Activated CD8-positive, alpha-beta memory T cell treated with anti-CD3 and anti-CD28 coated beads for 36 hours (primary cell): ENCODE results near the gene SCNN1G. TPM values are rescaled to one million over a fixed set of nuclear protein-coding genes. Genes with fewer than 3 reads are reported as not detected.

Experiments used
- CTCF ChIA-PET: fragments of 350-600 bp; sonication (Branson Sonifier 250); formaldehyde crosslinking; loops from one replicate; lab custom pipeline; 2021; ENCODE audit warnings: antibody characterized with exemption; lab: Charles Lee
- POLR2A ChIA-PET: fragments of 350-600 bp; sonication (Branson Sonifier 250); formaldehyde crosslinking; loops from one replicate; lab custom pipeline; 2021; ENCODE audit warnings: antibody characterized with exemption; lab: Charles Lee
- total RNA-seq, 2 experiments: library from RNA; stranded (reverse); gene quantifications; one replicate each; pipeline ENCODE4 v1.2.3, GENCODE V29; 2021

The SCNN1G gene
- total RNA-seq, 2 experiments from 2014 or later: not detected

- POLR2A ChIA-PET: interaction anchor here (0.5 kb wide), 1 partner anchor 454 kb away, joined by 3 read pairs; no protein-coding TSS in a partner anchor
- CTCF ChIA-PET: no interaction called here
Measured at GRCh38 chr16:23186171-23186570, 3.6 kb downstream of the SCNN1G start.

- CTCF ChIA-PET: interaction anchor here (0.6 kb wide), 2 partner anchors 81 to 114 kb away, joined by 3 read pairs; no protein-coding TSS in a partner anchor
- POLR2A ChIA-PET: no interaction called here
Measured at GRCh38 chr16:23187341-23187740, 4.8 kb downstream of the SCNN1G start.

GRCh38 chr16:23188911-23189310, 6.4 kb downstream of the SCNN1G start:
- CTCF ChIA-PET: no interaction called here
- POLR2A ChIA-PET: no interaction called here

GRCh38 chr16:23194497-23195221, 12.1 kb downstream of the SCNN1G start:
- ChIA-PET POLR2A (no interaction called here), CTCF (no interaction called here)

- CTCF ChIA-PET: no interaction called here
- POLR2A ChIA-PET: no interaction called here
Measured at GRCh38 chr16:23195366-23195978, 12.9 kb downstream of the SCNN1G start.

GRCh38 chr16:23196539-23196938, 14.0 kb downstream of the SCNN1G start:
- CTCF ChIA-PET: interaction anchor here (0.6 kb wide), 1 partner anchor 17 kb away, joined by 3 read pairs; no protein-coding TSS in a partner anchor
- POLR2A ChIA-PET: no interaction called here

GRCh38 chr16:23202166-23202565, 19.6 kb downstream of the SCNN1G start:
- ChIA-PET POLR2A (no interaction called here), CTCF (no interaction called here)

GRCh38 chr16:23206986-23207385, 24.4 kb downstream of the SCNN1G start:
- POLR2A ChIA-PET: no interaction called here
- CTCF ChIA-PET: no interaction called here

GRCh38 chr16:23207485-23207884, 24.9 kb downstream of the SCNN1G start:
- ChIA-PET POLR2A (no interaction called here), CTCF (no interaction called here)

GRCh38 chr16:23209606-23210005, 27.1 kb downstream of the SCNN1G start:
- CTCF ChIA-PET: no interaction called here
- POLR2A ChIA-PET: no interaction called here

GRCh38 chr16:23213831-23214230, 31.3 kb downstream of the SCNN1G start:
- CTCF ChIA-PET: no interaction called here

GRCh38 chr16:23214796-23215195, 32.3 kb downstream of the SCNN1G start:
- ChIA-PET CTCF (no interaction called here), POLR2A (no interaction called here)

More at GRCh38 chr16:23213831-23214230, 31.3 kb downstream of the SCNN1G start:
- POLR2A ChIA-PET: no interaction called here

- ChIA-PET POLR2A (no interaction called here), CTCF (no interaction called here)
Measured at GRCh38 chr16:23215435-23215834, 32.9 kb downstream of the SCNN1G start.

GRCh38 chr16:23216658-23217246, 34.2 kb downstream of the SCNN1G start:
- ChIA-PET CTCF (no interaction called here), POLR2A (no interaction called here)

GRCh38 chr16:23217646-23218045, 35.1 kb downstream of the SCNN1G start:
- POLR2A ChIA-PET: no interaction called here
- CTCF ChIA-PET: no interaction called here

- POLR2A ChIA-PET: no interaction called here
- CTCF ChIA-PET: no interaction called here
Measured at GRCh38 chr16:23222929-23223328, 40.4 kb downstream of the SCNN1G start.

- ChIA-PET POLR2A (no interaction called here), CTCF (no interaction called here)
Measured at GRCh38 chr16:23223368-23223767, 40.8 kb downstream of the SCNN1G start.

- ChIA-PET CTCF (no interaction called here), POLR2A (no interaction called here)
Measured at GRCh38 chr16:23225109-23225508, 42.6 kb downstream of the SCNN1G start.

- CTCF ChIA-PET: no interaction called here
- POLR2A ChIA-PET: no interaction called here
Measured at GRCh38 chr16:23225634-23226033, 43.1 kb downstream of the SCNN1G start.

- CTCF ChIA-PET: no interaction called here
Measured at GRCh38 chr16:23227529-23227928, 45.0 kb downstream of the SCNN1G start.

More at GRCh38 chr16:23227529-23227928, 45.0 kb downstream of the SCNN1G start:
- POLR2A ChIA-PET: interaction anchor here (0.6 kb wide), 1 partner anchor 35 kb away, joined by 8 read pairs; no protein-coding TSS in a partner anchor
